HG03097 (cell line): ENCODE data around the gene MPZL3.

Experiments
- ATAC-seq: cut with Tn5 transposase; IDR thresholded peaks from one replicate; pipeline ENCODE4 v1.9.1; 2021; ENCODE audit not compliant: unreplicated experiment, low FRiP score

The MPZL3 gene

DNA sequence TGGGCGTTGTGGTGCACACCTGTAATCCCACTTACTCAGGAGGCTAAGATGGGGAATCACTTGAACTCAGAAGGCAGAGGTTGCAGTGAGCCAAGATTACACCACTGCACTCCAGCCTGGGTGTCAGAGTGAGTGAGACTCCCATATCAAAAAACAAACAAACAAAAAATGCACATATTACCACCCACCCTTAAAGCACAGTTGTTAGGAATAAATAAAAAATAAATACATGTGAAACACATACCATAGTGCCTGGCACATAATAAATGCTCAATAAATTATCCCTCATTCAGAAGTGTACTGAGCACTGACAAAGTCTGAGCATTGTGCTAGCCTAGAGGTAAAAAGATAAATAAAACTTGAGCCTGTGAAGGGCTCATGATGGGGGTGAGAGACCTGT lies 18.3 kb downstream of the MPZL3 start:
- ATAC-seq, result no peak

GRCh38 chr11:118233377-118233776 lies 18.8 kb downstream of the MPZL3 start:
- no peak for ATAC-seq

DNA sequence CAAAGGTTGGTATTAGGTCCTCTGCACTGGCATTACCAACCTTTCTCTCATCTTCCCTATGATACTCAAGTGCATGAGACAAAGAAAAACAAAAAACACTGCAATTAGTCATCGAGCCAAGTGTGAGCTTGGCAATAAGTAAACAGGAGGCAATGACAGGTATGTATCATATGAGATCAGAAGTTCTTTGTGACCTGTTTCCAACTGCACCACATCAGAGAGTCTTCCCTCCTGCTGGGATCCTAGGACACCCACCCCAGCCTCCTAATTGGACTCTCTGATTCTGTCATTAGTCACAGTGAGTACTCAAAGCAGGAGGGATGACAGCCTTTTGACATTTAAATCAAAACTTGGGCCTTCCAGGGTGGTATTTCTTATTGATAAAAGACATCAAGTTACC lies 19.5 kb downstream of the MPZL3 start:
- no peak for ATAC-seq

DNA sequence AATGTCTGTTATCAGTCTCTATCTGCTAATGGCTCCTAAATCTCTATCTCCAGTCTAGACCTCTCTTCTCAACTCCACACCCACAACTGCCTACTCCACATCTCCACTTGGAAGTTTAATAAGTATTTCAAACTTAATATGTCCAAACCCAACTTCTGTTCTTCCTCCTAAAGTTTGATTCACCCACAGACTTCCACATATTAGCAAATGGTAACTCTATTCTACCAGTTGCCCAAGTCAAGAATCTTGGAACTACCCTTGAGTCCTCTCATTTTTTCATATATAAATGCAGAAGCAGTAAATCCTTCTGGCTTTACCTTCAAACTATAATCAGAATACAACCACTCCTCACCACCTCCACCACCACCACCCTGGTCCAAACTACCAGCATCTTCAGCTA lies 20.7 kb downstream of the MPZL3 start:
- no peak for ATAC-seq

DNA sequence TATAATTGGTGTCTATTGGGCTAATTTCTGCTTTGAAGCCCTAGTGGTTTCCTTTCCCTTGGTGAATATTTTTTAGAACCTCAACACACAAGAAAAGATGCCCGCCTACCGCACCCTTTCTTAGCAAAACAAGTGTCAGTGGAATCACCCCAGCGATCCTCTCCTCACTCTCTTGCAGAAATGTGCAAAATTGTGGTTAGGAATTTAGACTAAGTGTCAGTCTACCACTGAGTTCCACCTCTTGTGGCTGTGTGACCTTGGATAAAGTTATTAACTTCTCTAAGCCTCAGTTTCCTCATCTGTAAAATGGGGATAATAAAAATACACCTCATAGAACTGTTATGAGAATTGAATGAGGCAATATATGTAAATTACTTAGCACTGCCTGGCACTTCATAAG lies 22.1 kb downstream of the MPZL3 start:
- no peak for ATAC-seq

- ATAC-seq, result no peak
Observed at GRCh38 chr11:118229274-118229847, 22.8 kb downstream of the MPZL3 start.

GRCh38 chr11:118227865-118228785 lies 24.0 kb downstream of the MPZL3 start:
- no peak for ATAC-seq

DNA sequence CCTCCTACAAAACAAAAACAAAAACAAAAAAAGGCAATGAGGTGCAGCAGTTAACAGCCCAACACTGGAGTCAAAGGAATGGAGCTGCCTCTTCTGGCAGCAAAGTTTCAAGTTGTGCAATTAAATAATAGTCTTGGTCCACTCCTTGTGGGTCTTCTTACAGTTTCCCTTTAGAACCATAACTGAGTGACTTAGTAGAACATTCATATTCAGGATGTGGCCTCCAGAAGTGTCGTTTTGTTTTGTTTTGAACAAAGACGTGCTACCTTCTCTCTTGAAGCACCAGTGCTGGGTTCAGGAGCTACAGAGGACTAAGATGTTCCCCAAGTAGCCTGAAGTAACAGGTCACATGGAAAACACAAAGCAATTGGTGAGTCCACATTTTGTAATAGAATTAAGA lies 25.4 kb downstream of the MPZL3 start:
- no peak for ATAC-seq

- no peak for ATAC-seq
Observed at GRCh38 chr11:118226296-118226695, 25.9 kb downstream of the MPZL3 start.

GRCh38 chr11:118224511-118225188 lies 27.5 kb downstream of the MPZL3 start, which contains the start of gene JAML:
Gene JAML, minus strand, starts transcription at chr11:118225011. Its CDS starts 10,145 bp downstream, at chr11:118214866.
- ATAC-seq, result no peak

- ATAC-seq, result no peak
Observed at GRCh38 chr11:118223992-118224391, 28.2 kb downstream of the MPZL3 start.

GRCh38 chr11:118223570-118223969 lies 28.6 kb downstream of the MPZL3 start:
- no peak for ATAC-seq

- ATAC-seq, result no peak
Observed at GRCh38 chr11:118222437-118222836, 29.7 kb downstream of the MPZL3 start.

- no peak for ATAC-seq
Observed at GRCh38 chr11:118221419-118221818, 30.7 kb downstream of the MPZL3 start.

GRCh38 chr11:118219732-118220131 lies 32.4 kb downstream of the MPZL3 start:
- ATAC-seq, result no peak

- ATAC-seq, result no peak
Observed at GRCh38 chr11:118219244-118219643, 32.9 kb downstream of the MPZL3 start.

- ATAC-seq, result no peak
Observed at GRCh38 chr11:118217575-118217974, 34.6 kb downstream of the MPZL3 start.

GRCh38 chr11:118216621-118217481 lies 35.3 kb downstream of the MPZL3 start:
- ATAC-seq, result no peak

DNA sequence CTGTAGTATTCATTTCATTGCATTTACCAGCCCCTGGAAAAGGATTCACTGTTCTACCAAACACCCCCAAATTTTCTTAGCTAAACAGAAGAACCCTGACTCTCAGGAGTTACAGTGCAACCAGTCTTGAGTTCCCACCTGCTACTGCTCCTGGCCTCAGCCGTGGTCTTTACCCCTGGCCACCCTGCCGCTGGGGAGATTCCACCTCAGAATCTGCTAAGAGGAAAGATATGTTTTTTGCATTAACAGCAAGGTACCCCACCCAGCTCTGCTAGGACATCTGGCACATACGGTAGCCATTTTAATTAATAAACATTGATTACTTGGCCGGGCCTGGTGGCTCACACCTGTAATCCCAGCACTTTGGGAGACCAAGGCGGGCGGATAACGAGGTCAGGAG lies 36.4 kb downstream of the MPZL3 start:
- no peak for ATAC-seq

DNA sequence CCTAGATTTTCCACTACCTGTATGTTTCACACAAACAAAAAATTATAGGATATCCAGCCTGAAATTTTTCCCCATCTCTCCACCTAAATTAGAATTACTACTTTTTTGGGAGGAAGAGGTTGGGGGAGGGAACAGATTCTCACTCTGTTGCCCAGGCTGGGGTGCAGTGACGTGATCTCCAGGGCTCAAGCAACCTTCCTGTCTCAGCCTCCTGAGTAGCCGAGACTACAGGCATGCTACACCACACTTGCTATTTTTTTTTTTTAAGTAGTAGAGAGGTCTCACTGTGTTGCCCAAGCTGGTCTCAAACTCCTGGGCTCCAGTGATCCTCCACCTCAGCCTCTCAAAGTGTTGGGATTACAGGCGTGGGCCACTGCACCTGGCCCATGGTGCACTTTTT lies 36.9 kb downstream of the MPZL3 start:
- no peak for ATAC-seq
